HCT116 (cell line): Measurements from ENCODE around the gene CD82. TPM values are rescaled to one million over a fixed set of nuclear protein-coding genes. Genes with fewer than 3 reads are reported as not detected.
"Not testable (repeated sequence)": the region's sequence is repeated elsewhere in the genome, so short reads cannot be mapped to it uniquely, and the experiment has no call there.

Experiments used
- ATAC-seq: fragments of 200-7000 bp; cut with Tn5 transposase; 2 replicates; pipeline ENCODE4 v1.9.1; 2020; ENCODE audit warnings: mild to moderate bottlenecking, moderate library complexity
- BruUV-seq: library from RNA; stranded (reverse); fragments of 400-500 nt; replicated peaks from 2 replicates; lab custom pipeline; 2021; lab: Mats Ljungman, UMichigan
- CTCF ChIA-PET: fragments of 300-600 bp; sonication (Branson Sonifier 250); formaldehyde crosslinking; loops from one replicate; lab custom pipeline; 2021; ENCODE audit warnings: antibody characterized with exemption; lab: Charles Lee
- POLR2A ChIA-PET: fragments of 300-600, 350-600 bp; sonication (Branson Sonifier 250); formaldehyde crosslinking; loops from one replicate; lab custom pipeline; 2021; ENCODE audit warnings: antibody characterized with exemption; lab: Charles Lee
- RAD21 ChIA-PET, 2 experiments: fragments of 300-600 bp; sonication (Branson Sonifier 250); formaldehyde crosslinking; loops; one replicate each; lab custom pipeline; 2023; ENCODE audit warnings: low total read pairs in 2 of 2; ENCODE audit not compliant: uncharacterized antibody in 2 of 2, unreplicated experiment in 2 of 2, low non-redundant PET in 1 of 2; lab: Charles Lee
- DNase-seq: peaks from one replicate; pipeline ENCODE4 v3.0.0-alpha.2; 2010; ENCODE audit warnings: low read depth, low spot score
- H2AFZ ChIP-seq: fragments of 200-600 bp; shearing (Covaris generic), sonication (generic); 2 replicates; pipeline ENCODE4 v1.6.1; 2017; ENCODE audit warnings: low read depth, mixed run types, mixed read lengths, antibody characterized with exemption, low read length; ENCODE audit not compliant: poor library complexity, severe bottlenecking
- H3K27ac ChIP-seq: 2 replicates; pipeline ENCODE4 v1.5.1; 2012; ENCODE audit warnings: low read depth, low read length
- H3K27me3 ChIP-seq: fragments of 200-600 bp; sonication (generic); 2 replicates; pipeline ENCODE4 v1.6.1; 2016; ENCODE audit warnings: mixed run types, low read length, mixed read lengths; ENCODE audit not compliant: insufficient read depth
- H3K36me3 ChIP-seq, 2 experiments: fragments of 200-500 bp in 1 of 2; fragments of 200-600 bp in 1 of 2; sonication (Bioruptor generic) in 1 of 2; sonication (generic) in 1 of 2; 2 replicates each; pipeline versions ENCODE4 v1.5.1 to v1.6.1; 2014 to 2016; ENCODE audit warnings: low read length in 2 of 2, inconsistent platforms in 1 of 2, mixed read lengths in 1 of 2, mixed run types in 1 of 2; ENCODE audit not compliant: insufficient read depth in 2 of 2, control insufficient read depth in 1 of 2
- H3K4me1 ChIP-seq, 2 experiments: fragments of 200-600 bp in 1 of 2; sonication (generic) in 1 of 2; 2 replicates each; pipeline versions ENCODE4 v1.5.1 to v1.6.1; 2012 to 2017; ENCODE audit warnings: low read length in 2 of 2, inconsistent platforms in 1 of 2, mild to moderate bottlenecking in 1 of 2, mixed read lengths in 1 of 2, mixed run types in 1 of 2, moderate library complexity in 1 of 2; ENCODE audit not compliant: insufficient read depth in 2 of 2, control insufficient read depth in 1 of 2
- H3K4me2 ChIP-seq: fragments of 200-600 bp; sonication (generic); 2 replicates; pipeline ENCODE4 v1.6.1; 2017; ENCODE audit warnings: mixed run types, low read length, mixed read lengths
- H3K4me3 ChIP-seq, 2 experiments: fragments of 200-600 bp in 1 of 2; sonication (generic) in 1 of 2; replicated peaks in 1 of 2; 2 replicates each; pipeline ENCODE4 v1.5.1; 2011 to 2016; ENCODE audit warnings: low read length in 2 of 2, control low read depth in 1 of 2, low read depth in 1 of 2, mild to moderate bottlenecking in 1 of 2, mixed read lengths in 1 of 2, mixed run types in 1 of 2
- H3K79me2 ChIP-seq: fragments of 200-600 bp; sonication (generic); 2 replicates; pipeline ENCODE4 v1.6.1; 2017; ENCODE audit warnings: mild to moderate bottlenecking, mixed run types, low read length, moderate library complexity, mixed read lengths; ENCODE audit not compliant: insufficient read depth
- H3K9ac ChIP-seq: fragments of 200-600 bp; sonication (generic); 2 replicates; pipeline ENCODE4 v1.6.1; 2016; ENCODE audit warnings: low read length, mixed read lengths
- H3K9me2 ChIP-seq: fragments of 200-600 bp; sonication (generic), shearing (Covaris generic); 2 replicates; pipeline ENCODE4 v1.6.1; 2017; ENCODE audit warnings: mixed run types, mild to moderate bottlenecking, moderate library complexity; ENCODE audit not compliant: insufficient read depth
- H3K9me3 ChIP-seq, 2 experiments: fragments of 200-500 bp in 1 of 2; fragments of 200-600 bp in 1 of 2; sonication (Bioruptor generic) in 1 of 2; sonication (generic) in 1 of 2; 2 replicates each; pipeline ENCODE4 v1.6.1; 2014 to 2017; ENCODE audit warnings: low read length in 2 of 2, mixed read lengths in 2 of 2, inconsistent platforms in 1 of 2, low read depth in 1 of 2, mild to moderate bottlenecking in 1 of 2, mixed run types in 1 of 2, moderate library complexity in 1 of 2; ENCODE audit not compliant: control insufficient read depth in 1 of 2, insufficient read depth in 1 of 2
- H4K20me1 ChIP-seq: fragments of 200-600 bp; sonication (generic), shearing (Covaris generic); 2 replicates; pipeline ENCODE4 v1.6.1; 2017; ENCODE audit warnings: mixed run types, mild to moderate bottlenecking, moderate library complexity; ENCODE audit not compliant: insufficient read depth
- ATF3 ChIP-seq: IDR thresholded peaks from 2 replicates; pipeline ENCODE4 v1.6.1; 2012
- CTCF ChIP-seq, 3 experiments: fragments of 200-600 bp in 1 of 3; sonication (generic) in 1 of 3; IDR thresholded peaks in 2 of 3; conservative IDR thresholded peaks in 1 of 3; 2 replicates each; pipeline ENCODE4 v1.5.1; 2012 to 2017; ENCODE audit warnings: low read depth in 2 of 3, low read length in 2 of 3, antibody characterized with exemption in 1 of 3, borderline replicate concordance in 1 of 3, control low read depth in 1 of 3, mild to moderate bottlenecking in 1 of 3, mixed read lengths in 1 of 3, mixed run types in 1 of 3, moderate library complexity in 1 of 3; ENCODE audit not compliant: insufficient read depth in 1 of 3
- EGR1 ChIP-seq: IDR thresholded peaks from 2 replicates; pipeline ENCODE4 v1.6.1; 2012; ENCODE audit warnings: low read depth
- EZH2 ChIP-seq: fragments of 200-600 bp; sonication (generic); IDR thresholded peaks from 2 replicates; pipeline ENCODE4 v1.6.1; 2017; ENCODE audit warnings: antibody characterized with exemption, mixed run types
- EZH2phosphoT487 ChIP-seq: fragments of 200-600 bp; IDR thresholded peaks from 2 replicates; pipeline ENCODE4 v1.6.1; 2018; ENCODE audit warnings: antibody characterized with exemption, borderline replicate concordance
- JUND ChIP-seq: IDR thresholded peaks from 2 replicates; pipeline ENCODE4 v1.6.1; 2012
- POLR2AphosphoS5 ChIP-seq: IDR thresholded peaks from 2 replicates; pipeline ENCODE4 v1.6.1; 2011; ENCODE audit warnings: mild to moderate bottlenecking, low read depth, low read length, moderate library complexity
- RAD21 ChIP-seq: IDR thresholded peaks from 2 replicates; pipeline ENCODE4 v1.6.1; 2012; ENCODE audit warnings: low read depth, mild to moderate bottlenecking
- YY1 ChIP-seq: IDR thresholded peaks from 2 replicates; pipeline ENCODE4 v1.6.1; 2011; ENCODE audit warnings: low read length, low read depth, moderate library complexity, mild to moderate bottlenecking; ENCODE audit not compliant: insufficient replicate concordance; ENCODE audit errors: extremely low read depth
- ZBTB33 ChIP-seq: IDR thresholded peaks from 2 replicates; pipeline ENCODE4 v1.6.1; 2011; ENCODE audit warnings: mild to moderate bottlenecking, low read length, moderate library complexity; ENCODE audit not compliant: insufficient replicate concordance; ENCODE audit errors: extremely low read depth
- ZFX ChIP-seq: fragments of 450-650 bp; IDR thresholded peaks from 2 replicates; pipeline ENCODE4 v1.6.1; 2017
- ZNF274 ChIP-seq: fragments of 200-500 bp; sonication (Bioruptor generic); IDR thresholded peaks from 2 replicates; pipeline ENCODE4 v1.6.1; 2014; ENCODE audit warnings: mild to moderate bottlenecking, low read depth, low read length, inconsistent platforms
- intact Hi-C: fragments of 100-400 bp; cut with micrococcal nuclease; formaldehyde crosslinking; loops from 2 replicates; pipeline ENCODE4 v1.10.0; 2022
- total RNA-seq: library from RNA; stranded (reverse); gene quantifications from one replicate; pipeline ENCODE4 v1.2.1, GENCODE V29; 2021; ENCODE audit not compliant: unreplicated experiment
- TF ChIP-seq, protein P1 (sequence below): IDR thresholded peaks from 2 replicates; pipeline ENCODE4 v1.6.1; 2012

Gene CD82
- total RNA-seq, 1 experiment from 2014 or later = 16.7 TPM

DNA sequence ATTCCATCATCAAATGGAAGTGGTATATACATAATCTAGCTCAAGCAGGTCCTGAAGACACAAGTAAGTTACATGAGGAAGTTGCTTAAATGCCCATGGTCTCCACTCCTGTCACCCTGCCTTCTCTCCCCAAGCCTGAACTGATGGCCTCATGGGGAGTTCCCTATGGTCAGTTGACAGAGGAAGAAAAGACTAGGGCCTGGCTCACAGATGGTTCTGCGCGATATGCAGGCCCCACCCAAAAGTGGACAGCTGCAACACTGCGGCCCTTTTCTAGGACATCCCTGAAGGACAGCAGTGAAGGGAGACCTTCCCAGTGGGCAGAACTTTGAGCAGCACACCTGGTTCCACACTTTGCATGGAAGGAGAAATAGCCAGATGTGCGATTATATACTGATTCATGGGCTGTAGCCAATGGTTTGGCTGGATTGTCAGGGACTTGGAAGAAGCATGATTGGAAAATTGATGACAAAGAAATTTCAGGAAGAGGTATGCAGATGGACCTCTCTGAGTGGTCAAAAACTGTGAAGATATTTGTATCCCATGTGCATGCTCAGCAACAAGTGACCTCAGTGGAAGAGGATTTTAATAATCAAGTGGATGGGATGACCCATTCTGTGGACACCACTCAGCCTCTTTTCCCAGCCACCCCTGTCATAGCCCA, 17.3 kb upstream of the CD82 start:
- Histone ChIP-seq H3K9me3 (no peaks in the 10 kb centered on the region), H2AFZ (no peak overlapping the region), H3K9ac (no peak overlapping the region), H3K27ac (no peak overlapping the region), H3K9me2 (no peaks in the 10 kb centered on the region), H3K4me2 (no peak overlapping the region), H3K4me1 (no peaks in the 10 kb centered on the region), H3K36me3 (no peaks in the 10 kb centered on the region), H3K27me3 (no peaks in the 10 kb centered on the region), H3K4me3 (no peak overlapping the region), H3K79me2 (no peaks in the 10 kb centered on the region), H4K20me1 (no peaks in the 10 kb centered on the region)
- DNase-seq (no peak), ATAC-seq (no peak)
- no TSS peak for BruUV-seq
- TF ChIP-seq ZFX (no peak), JUND (no peak), RAD21 (no peak), ATF3 (no peak), EZH2phosphoT487 (no peak), EGR1 (no peak), ZNF274 (no peak), POLR2AphosphoS5 (no peak), EZH2 (no peak), YY1 (no peak), CTCF (IDR thresholded peaks at IDR 0.05 in 2 of 3, conservative IDR thresholded peaks at IDR 0.05 in 1 of 3; ENCODE audit: borderline replicate concordance in 1 of 3, insufficient read depth in 1 of 3, low read depth in 2 of 3, low read length in 2 of 3) (no peak), ZBTB33 (no peak)
- TF ChIP-seq, protein P1, sequence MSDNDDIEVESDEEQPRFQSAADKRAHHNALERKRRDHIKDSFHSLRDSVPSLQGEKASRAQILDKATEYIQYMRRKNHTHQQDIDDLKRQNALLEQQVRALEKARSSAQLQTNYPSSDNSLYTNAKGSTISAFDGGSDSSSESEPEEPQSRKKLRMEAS = no peak
- CTCF ChIA-PET = interaction anchor here (0.6 kb wide), 1 partner anchor 381 kb away, joined by 4 read pairs; no protein-coding TSS in a partner anchor
- RAD21 ChIA-PET = no interaction called here
- intact Hi-C loops = no loop called here
- POLR2A ChIA-PET = no interaction called here

DNA sequence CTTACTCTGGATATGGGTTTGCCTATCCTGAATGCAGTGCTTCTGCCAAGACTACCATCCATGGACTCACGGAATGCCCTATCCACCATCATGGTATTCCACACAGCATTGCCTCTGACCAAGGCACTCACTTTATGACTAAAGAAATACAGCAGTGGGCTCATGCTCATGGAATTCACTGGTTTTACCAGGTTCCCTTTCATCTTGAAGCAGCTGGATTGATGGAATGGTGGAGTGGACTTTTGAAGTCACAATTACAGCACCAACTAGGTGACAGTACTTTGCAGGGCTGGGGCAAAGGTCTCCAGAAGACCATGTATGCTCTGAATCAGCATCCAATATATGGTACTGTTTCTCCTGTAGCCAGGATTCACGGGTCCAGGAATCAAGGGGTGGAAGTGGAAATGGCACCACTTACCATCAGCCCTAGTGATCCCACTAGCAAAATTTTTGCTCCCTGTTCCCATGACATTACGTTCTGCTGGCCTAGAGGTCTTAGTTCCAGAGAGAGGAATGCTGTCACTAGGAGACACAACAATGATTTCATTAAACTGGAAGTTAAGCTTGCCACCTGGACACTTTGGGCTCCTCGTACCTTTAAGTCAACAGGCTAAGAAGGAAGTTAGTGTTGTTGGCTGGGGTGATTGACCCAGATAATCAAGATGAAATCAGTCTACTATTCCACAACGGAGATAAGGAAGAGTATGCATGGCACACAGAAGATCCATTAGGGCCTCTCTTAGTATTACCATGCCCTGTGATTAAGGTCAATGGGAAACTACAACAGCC, 16.3 kb upstream of the CD82 start:
- H3K27me3 ChIP-seq, BruUV-seq, H3K79me2 ChIP-seq, POLR2A ChIA-PET, H3K4me2 ChIP-seq, DNase-seq, intact Hi-C loops, H3K27ac ChIP-seq, H3K9me2 ChIP-seq, CTCF ChIA-PET, H3K4me3 ChIP-seq, H2AFZ ChIP-seq, H3K9ac ChIP-seq, H4K20me1 ChIP-seq, H3K4me1 ChIP-seq, H3K9me3 ChIP-seq, ATAC-seq, H3K36me3 ChIP-seq, RAD21 ChIA-PET: not testable (repeated sequence)
